Measurements from ENCODE around the gene DEFB132.

- TF ChIP-seq CTCF (conservative IDR thresholded peaks at IDR 0.05; ENCODE audit: low read depth in 2 of 2) (no peak), POLR2AphosphoS5 (IDR thresholded peaks at IDR 0.05; ENCODE audit: low read depth) (0 out of 2 replicates have a peak, but pooled peaks have one; percentile 57)
- TF ChIP-seq, protein P1, sequence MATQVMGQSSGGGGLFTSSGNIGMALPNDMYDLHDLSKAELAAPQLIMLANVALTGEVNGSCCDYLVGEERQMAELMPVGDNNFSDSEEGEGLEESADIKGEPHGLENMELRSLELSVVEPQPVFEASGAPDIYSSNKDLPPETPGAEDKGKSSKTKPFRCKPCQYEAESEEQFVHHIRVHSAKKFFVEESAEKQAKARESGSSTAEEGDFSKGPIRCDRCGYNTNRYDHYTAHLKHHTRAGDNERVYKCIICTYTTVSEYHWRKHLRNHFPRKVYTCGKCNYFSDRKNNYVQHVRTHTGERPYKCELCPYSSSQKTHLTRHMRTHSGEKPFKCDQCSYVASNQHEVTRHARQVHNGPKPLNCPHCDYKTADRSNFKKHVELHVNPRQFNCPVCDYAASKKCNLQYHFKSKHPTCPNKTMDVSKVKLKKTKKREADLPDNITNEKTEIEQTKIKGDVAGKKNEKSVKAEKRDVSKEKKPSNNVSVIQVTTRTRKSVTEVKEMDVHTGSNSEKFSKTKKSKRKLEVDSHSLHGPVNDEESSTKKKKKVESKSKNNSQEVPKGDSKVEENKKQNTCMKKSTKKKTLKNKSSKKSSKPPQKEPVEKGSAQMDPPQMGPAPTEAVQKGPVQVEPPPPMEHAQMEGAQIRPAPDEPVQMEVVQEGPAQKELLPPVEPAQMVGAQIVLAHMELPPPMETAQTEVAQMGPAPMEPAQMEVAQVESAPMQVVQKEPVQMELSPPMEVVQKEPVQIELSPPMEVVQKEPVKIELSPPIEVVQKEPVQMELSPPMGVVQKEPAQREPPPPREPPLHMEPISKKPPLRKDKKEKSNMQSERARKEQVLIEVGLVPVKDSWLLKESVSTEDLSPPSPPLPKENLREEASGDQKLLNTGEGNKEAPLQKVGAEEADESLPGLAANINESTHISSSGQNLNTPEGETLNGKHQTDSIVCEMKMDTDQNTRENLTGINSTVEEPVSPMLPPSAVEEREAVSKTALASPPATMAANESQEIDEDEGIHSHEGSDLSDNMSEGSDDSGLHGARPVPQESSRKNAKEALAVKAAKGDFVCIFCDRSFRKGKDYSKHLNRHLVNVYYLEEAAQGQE (IDR thresholded peaks at IDR 0.05; ENCODE audit: unreplicated experiment): no peak
Measured at GRCh38 chr20:297925-298775, 40.6 kb downstream of the DEFB132 start.

Measured in GM23338 (cell line).